Activated CD4-positive, alpha-beta T cell treated with anti-CD3 and anti-CD28 coated beads, Interleukin-2, amount 50 U/mL, for 16 hours (primary cell): ENCODE measurements around the gene GDF2.

Experiments
- DNase-seq: peaks from one replicate; pipeline ENCODE4 v3.0.0-alpha.2; 2020

Gene GDF2

DNA sequence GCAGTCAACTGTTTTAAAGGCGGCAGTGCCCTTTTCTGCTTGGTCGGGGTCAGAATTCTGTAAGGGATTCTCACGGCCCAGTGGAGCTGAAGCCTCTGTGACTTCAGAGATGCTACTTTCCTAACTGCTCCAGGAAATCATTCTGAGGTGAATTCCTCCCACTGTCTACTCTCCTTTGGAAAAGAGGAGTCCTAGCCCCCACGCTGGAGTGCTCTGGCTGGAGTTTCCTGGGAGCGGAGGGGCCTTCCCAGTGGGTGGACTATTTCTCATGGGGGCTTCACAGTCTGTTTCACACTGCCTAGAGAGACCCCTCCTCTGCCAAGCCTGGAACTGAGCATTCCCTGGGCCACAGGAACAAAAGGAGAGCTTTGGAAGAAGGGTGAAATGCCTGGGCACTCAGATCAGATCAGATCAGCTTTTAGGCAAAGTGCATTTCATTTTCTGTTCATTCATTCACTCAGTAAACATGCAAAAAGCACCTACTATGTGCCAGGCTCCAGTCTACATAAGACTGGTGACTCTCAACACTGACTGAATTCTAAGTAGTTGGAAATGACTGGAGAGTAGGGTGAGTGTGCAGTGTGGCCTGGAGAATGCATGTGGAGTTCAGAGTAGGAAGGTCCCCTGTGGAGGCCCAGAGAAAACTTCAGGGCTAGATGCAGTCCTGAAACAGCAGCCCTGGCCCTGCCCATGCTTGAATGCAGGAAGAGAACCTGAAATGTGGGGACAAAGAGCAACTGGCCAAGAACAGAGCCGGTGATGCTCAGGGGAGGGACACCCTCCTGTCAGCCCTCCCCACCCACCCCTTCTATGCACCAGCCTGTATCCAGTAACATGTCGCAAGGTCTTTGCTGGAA lies 49.6 kb downstream of the GDF2 start:
- DNase-seq: no peak

DNA sequence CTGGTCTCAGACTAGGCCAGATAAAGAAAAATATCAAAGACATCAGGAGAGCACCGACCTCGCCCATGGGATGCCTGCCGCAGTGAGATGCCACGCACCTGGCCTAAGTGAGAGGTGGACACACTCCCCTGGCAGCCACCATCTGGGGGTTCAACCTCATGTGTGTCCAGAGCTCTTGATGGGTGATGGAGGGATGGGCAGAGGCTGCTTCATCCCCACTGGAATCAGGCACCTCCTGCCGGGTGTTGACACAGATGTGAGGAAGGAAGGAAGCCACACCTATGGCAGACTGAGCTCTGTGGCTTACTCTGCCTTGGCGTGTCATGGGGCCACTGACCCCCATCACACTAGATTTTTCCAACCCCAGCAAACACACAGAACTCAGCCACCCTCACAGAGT lies 50.5 kb downstream of the GDF2 start:
- DNase-seq: no peak

DNA sequence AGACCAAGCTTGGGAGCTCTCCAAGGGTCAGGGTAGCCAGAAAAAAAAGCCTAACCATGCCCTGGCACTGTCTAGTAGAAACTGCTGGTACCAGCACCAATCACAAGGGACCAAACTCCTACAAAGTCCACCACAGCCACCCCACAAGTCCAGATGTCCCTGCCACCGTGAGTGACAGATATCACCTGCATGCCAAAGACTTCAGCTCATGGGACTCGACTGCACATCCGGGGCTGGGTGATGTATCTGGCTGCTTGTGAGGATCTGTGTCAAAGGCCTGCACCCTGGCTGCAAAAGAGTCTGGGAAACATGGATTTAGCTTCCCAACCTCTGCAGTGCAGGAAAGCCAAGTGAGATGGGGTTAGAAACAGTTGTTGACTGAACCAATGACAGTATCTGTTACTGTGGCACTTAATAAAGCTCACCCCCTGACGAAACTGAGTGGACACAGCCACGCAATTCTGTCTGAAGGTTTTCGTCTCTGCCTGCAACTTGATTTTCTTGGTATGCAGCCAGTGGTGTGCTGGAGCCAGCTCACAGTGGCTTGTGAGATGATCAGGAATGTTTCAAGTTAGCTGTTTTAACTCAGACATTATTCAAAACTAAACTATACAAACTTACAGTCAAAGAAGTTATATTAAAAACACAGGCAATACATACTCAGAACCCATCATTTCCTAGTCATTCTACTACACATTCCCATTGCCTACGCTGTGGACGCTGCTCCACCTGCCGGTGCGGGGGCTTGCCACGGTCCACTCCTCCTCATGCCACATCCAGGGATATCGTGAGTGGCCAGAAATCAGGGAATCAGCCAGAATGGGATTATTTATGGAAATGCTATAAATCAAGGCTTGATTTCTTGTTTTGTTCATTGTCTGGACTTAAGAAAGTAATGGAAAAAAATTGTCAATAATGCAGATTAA lies 52.6 kb downstream of the GDF2 start:
- DNase-seq: no peak

DNA sequence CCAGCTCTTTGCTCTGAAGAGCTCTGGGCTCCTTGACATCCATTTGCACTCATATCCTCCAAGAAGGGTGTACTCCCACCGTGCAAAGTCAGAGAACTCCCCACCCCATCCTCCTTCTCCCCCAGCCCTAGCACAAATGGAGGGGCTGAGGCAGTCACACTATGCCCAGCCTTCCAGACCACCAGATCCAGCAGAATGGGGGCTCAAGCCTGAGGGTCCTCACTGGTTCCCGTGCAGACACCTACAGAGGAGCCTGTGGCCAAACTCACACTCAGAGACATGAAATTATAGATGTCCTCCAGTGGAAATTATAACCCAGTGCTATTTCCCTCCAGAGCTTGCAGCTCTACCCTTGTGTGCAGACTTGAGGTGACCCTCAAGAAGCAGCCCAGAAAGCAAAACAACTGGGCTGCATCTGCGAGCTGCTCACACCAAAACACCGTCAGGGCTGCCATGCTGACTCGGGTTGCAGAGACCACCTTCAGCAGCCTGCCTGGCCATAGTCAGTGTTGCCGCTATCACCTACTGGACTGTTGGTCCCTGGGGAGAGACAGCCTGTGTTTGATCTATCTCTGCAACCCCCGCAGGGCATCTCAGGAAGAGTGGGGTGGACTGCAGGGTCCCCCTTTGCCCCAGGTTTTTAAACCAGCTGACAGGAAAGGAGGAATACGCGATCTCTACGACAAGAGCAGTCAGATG lies 54.4 kb downstream of the GDF2 start:
- no peak for DNase-seq
